ENCODE data around the gene POMT1. TPM values are rescaled to one million over a fixed set of nuclear protein-coding genes. Genes with fewer than 3 reads are reported as not detected.
"Not testable (repeated sequence)": the region's sequence is repeated elsewhere in the genome, so short reads cannot be mapped to it uniquely, and the experiment has no call there.

POMT1 gene
- 25.6 and 34.6 TPM in 2 replicates for total RNA-seq (2014; rRNA removed; shearing (Covaris generic))

GRCh38 chr9:131502781-131503625, at the start of gene POMT1:
POMT1 (plus strand) TSS chr9:131502918; CDS start chr9:131504219, 1,301 bp downstream.
- Histone ChIP-seq H3K36me3 (peaks cover 36% of the 10 kb centered on the region), H3K4me1 (replicated peaks) (peaks cover 18% of the 10 kb centered on the region), H3K27me3 (replicated peaks) (no peaks in the 10 kb centered on the region), H3K27ac (no peak within 1 kb of the TSS), H3K9me3 (replicated peaks) (no peaks in the 10 kb centered on the region), H3K4me3 (peak within 1 kb of the TSS; percentile 65)
- peak; percentile 78 to 80 for DNase-seq (ENCODE audit: low read depth in 1 of 2, low spot score in 2 of 2)

- no peak for DNase-seq (ENCODE audit: low read depth in 1 of 2, low spot score in 2 of 2)
- peaks cover 80% of the 10 kb centered on the region for H3K36me3 ChIP-seq
- no peak overlapping the region for H3K4me3 ChIP-seq
- H3K27ac ChIP-seq = no peak overlapping the region
- no peaks in the 10 kb centered on the region for H3K4me1 ChIP-seq (replicated peaks)
- H3K27me3 ChIP-seq (replicated peaks) = no peaks in the 10 kb centered on the region
- H3K9me3 ChIP-seq (replicated peaks) = no peaks in the 10 kb centered on the region
Measured at GRCh38 chr9:131454028-131454427, 48.7 kb upstream of the POMT1 start.

GRCh38 chr9:131455655-131456054, 47.1 kb upstream of the POMT1 start:
- not testable (repeated sequence) for DNase-seq (ENCODE audit: low read depth in 1 of 2, low spot score in 2 of 2); H3K27ac ChIP-seq; H3K4me1 ChIP-seq (replicated peaks); H3K9me3 ChIP-seq (replicated peaks); H3K27me3 ChIP-seq (replicated peaks); H3K4me3 ChIP-seq
- peaks cover 83% of the 10 kb centered on the region for H3K36me3 ChIP-seq

- peaks cover 83% of the 10 kb centered on the region for H3K36me3 ChIP-seq
- no peaks in the 10 kb centered on the region for H3K9me3 ChIP-seq (replicated peaks)
- H3K27me3 ChIP-seq (replicated peaks) = no peaks in the 10 kb centered on the region
- H3K4me3 ChIP-seq = no peak overlapping the region
- no peaks in the 10 kb centered on the region for H3K4me1 ChIP-seq (replicated peaks)
- DNase-seq (ENCODE audit: low read depth in 1 of 2, low spot score in 2 of 2) = no peak
- no peak overlapping the region for H3K27ac ChIP-seq
Measured at GRCh38 chr9:131457746-131458145, 45.0 kb upstream of the POMT1 start.

- Histone ChIP-seq H3K36me3 (peaks cover 84% of the 10 kb centered on the region), H3K9me3 (replicated peaks) (no peaks in the 10 kb centered on the region), H3K4me3 (no peak overlapping the region), H3K27ac (no peak overlapping the region), H3K4me1 (replicated peaks) (no peaks in the 10 kb centered on the region), H3K27me3 (replicated peaks) (no peaks in the 10 kb centered on the region)
- no peak for DNase-seq (ENCODE audit: low read depth in 1 of 2, low spot score in 2 of 2)
Measured at GRCh38 chr9:131459056-131459455, 43.7 kb upstream of the POMT1 start.

GRCh38 chr9:131461166-131461565, 41.6 kb upstream of the POMT1 start:
- no peaks in the 10 kb centered on the region for H3K4me1 ChIP-seq (replicated peaks)
- no peak overlapping the region for H3K4me3 ChIP-seq
- no peak for DNase-seq (ENCODE audit: low read depth in 1 of 2, low spot score in 2 of 2)
- no peaks in the 10 kb centered on the region for H3K27me3 ChIP-seq (replicated peaks)
- H3K27ac ChIP-seq = no peak overlapping the region
- H3K9me3 ChIP-seq (replicated peaks) = no peaks in the 10 kb centered on the region
- H3K36me3 ChIP-seq = peaks cover 91% of the 10 kb centered on the region

- no peaks in the 10 kb centered on the region for H3K4me1 ChIP-seq (replicated peaks)
- H3K9me3 ChIP-seq (replicated peaks) = no peaks in the 10 kb centered on the region
- no peaks in the 10 kb centered on the region for H3K27me3 ChIP-seq (replicated peaks)
- DNase-seq (ENCODE audit: low read depth in 1 of 2, low spot score in 2 of 2) = no peak
- H3K4me3 ChIP-seq = no peak overlapping the region
- H3K27ac ChIP-seq = no peak overlapping the region
- peaks cover 91% of the 10 kb centered on the region for H3K36me3 ChIP-seq
Measured at GRCh38 chr9:131464354-131465000, 38.2 kb upstream of the POMT1 start.

GRCh38 chr9:131465401-131465800, 37.3 kb upstream of the POMT1 start:
- DNase-seq (ENCODE audit: low read depth in 1 of 2, low spot score in 2 of 2) = no peak
- Histone ChIP-seq H3K36me3 (peaks cover 93% of the 10 kb centered on the region), H3K9me3 (replicated peaks) (no peaks in the 10 kb centered on the region), H3K27me3 (replicated peaks) (no peaks in the 10 kb centered on the region), H3K27ac (no peak overlapping the region), H3K4me1 (replicated peaks) (no peaks in the 10 kb centered on the region), H3K4me3 (no peak overlapping the region)

- Histone ChIP-seq H3K9me3 (replicated peaks) (no peaks in the 10 kb centered on the region), H3K4me1 (replicated peaks) (no peaks in the 10 kb centered on the region), H3K27me3 (replicated peaks) (no peaks in the 10 kb centered on the region), H3K36me3 (peaks cover 94% of the 10 kb centered on the region), H3K27ac (no peak overlapping the region), H3K4me3 (no peak overlapping the region)
- DNase-seq (ENCODE audit: low read depth in 1 of 2, low spot score in 2 of 2) = no peak
Measured at GRCh38 chr9:131467214-131467935, 35.3 kb upstream of the POMT1 start.

- peaks cover 98% of the 10 kb centered on the region for H3K36me3 ChIP-seq
- no peaks in the 10 kb centered on the region for H3K4me1 ChIP-seq (replicated peaks)
- no peak overlapping the region for H3K4me3 ChIP-seq
- no peak for DNase-seq (ENCODE audit: low read depth in 1 of 2, low spot score in 2 of 2)
- H3K27ac ChIP-seq = no peak overlapping the region
- no peaks in the 10 kb centered on the region for H3K27me3 ChIP-seq (replicated peaks)
- H3K9me3 ChIP-seq (replicated peaks) = no peaks in the 10 kb centered on the region
Measured at GRCh38 chr9:131468031-131468430, 34.7 kb upstream of the POMT1 start.

GRCh38 chr9:131469356-131469755, 33.4 kb upstream of the POMT1 start:
- Histone ChIP-seq H3K36me3 (peaks cover 100% of the 10 kb centered on the region), H3K27me3 (replicated peaks) (no peaks in the 10 kb centered on the region), H3K4me1 (replicated peaks) (no peaks in the 10 kb centered on the region), H3K9me3 (replicated peaks) (no peaks in the 10 kb centered on the region), H3K4me3 (no peak overlapping the region), H3K27ac (no peak overlapping the region)
- no peak for DNase-seq (ENCODE audit: low read depth in 1 of 2, low spot score in 2 of 2)

- peaks cover 100% of the 10 kb centered on the region for H3K36me3 ChIP-seq
- no peaks in the 10 kb centered on the region for H3K27me3 ChIP-seq (replicated peaks)
- no peaks in the 10 kb centered on the region for H3K9me3 ChIP-seq (replicated peaks)
Measured at GRCh38 chr9:131469951-131470350, 32.8 kb upstream of the POMT1 start.

GRCh38 chr9:131470581-131470991, 32.1 kb upstream of the POMT1 start:
- H3K36me3 ChIP-seq = peaks cover 100% of the 10 kb centered on the region
- DNase-seq (ENCODE audit: low read depth in 1 of 2, low spot score in 2 of 2) = no peak

More at GRCh38 chr9:131469951-131470350, 32.8 kb upstream of the POMT1 start:
- DNase-seq (ENCODE audit: low read depth in 1 of 2, low spot score in 2 of 2) = no peak
- H3K4me1 ChIP-seq (replicated peaks) = no peaks in the 10 kb centered on the region
- H3K4me3 ChIP-seq = no peak overlapping the region
- no peak overlapping the region for H3K27ac ChIP-seq

GRCh38 chr9:131472085-131472484, 30.6 kb upstream of the POMT1 start:
- H3K36me3 ChIP-seq = peaks cover 100% of the 10 kb centered on the region

More at GRCh38 chr9:131470581-131470991, 32.1 kb upstream of the POMT1 start:
- Histone ChIP-seq H3K27ac (no peak overlapping the region), H3K4me3 (no peak overlapping the region), H3K4me1 (replicated peaks) (no peaks in the 10 kb centered on the region), H3K9me3 (replicated peaks) (no peaks in the 10 kb centered on the region), H3K27me3 (replicated peaks) (no peaks in the 10 kb centered on the region)

More at GRCh38 chr9:131472085-131472484, 30.6 kb upstream of the POMT1 start:
- not testable (repeated sequence) for H3K4me3 ChIP-seq; H3K9me3 ChIP-seq (replicated peaks); DNase-seq (ENCODE audit: low read depth in 1 of 2, low spot score in 2 of 2); H3K27me3 ChIP-seq (replicated peaks); H3K4me1 ChIP-seq (replicated peaks); H3K27ac ChIP-seq

All from SJSA1 (cell line).